GM18505 (cell line): ENCODE results near the gene YIPF4.
"Not testable (repeated sequence)": the region's sequence is repeated elsewhere in the genome, so short reads cannot be mapped to it uniquely, and the experiment has no call there.

Experiments
- ATAC-seq: cut with Tn5 transposase; IDR thresholded peaks from one replicate; pipeline ENCODE4 v1.9.1; 2021; ENCODE audit not compliant: unreplicated experiment
- POLR2A ChIP-seq: IDR thresholded peaks from 4 replicates; pipeline ENCODE4 v1.6.1; 2011; ENCODE audit warnings: borderline replicate concordance; ENCODE audit not compliant: insufficient read depth, insufficient read length; ENCODE audit errors: extremely low read depth

The YIPF4 gene

GRCh38 chr2:32363597-32363996, 85.9 kb downstream of the YIPF4 start:
- no peak for ATAC-seq

GRCh38 chr2:32364290-32364689, 86.6 kb downstream of the YIPF4 start:
- not testable (repeated sequence) for ATAC-seq

More at GRCh38 chr2:32363597-32363996, 85.9 kb downstream of the YIPF4 start:
- TF ChIP-seq POLR2A: no peak

- not testable (repeated sequence) for ATAC-seq
Measured at GRCh38 chr2:32365679-32366078, 88.0 kb downstream of the YIPF4 start.
